ENCODE results near the gene SPG21. TPM values are rescaled to one million over a fixed set of nuclear protein-coding genes. Genes with fewer than 3 reads are reported as not detected.
"Not testable (repeated sequence)": the region's sequence is repeated elsewhere in the genome, so short reads cannot be mapped to it uniquely, and the experiment has no call there.

Gene SPG21
- 93.7 TPM for total RNA-seq
- long read RNA-seq, transcript SPG21-201 (9 exons, 1,822 nt) = major isoform, 160 of 203 reads
- long read RNA-seq, transcript SPG21-203 (9 exons, 1,613 nt) = minor isoform, 6 of 203 reads
- long read RNA-seq, partial matches to known transcripts = 10 of 203 reads
- long read RNA-seq, other reads (novel, unspliced or antisense) = 24 of 203 reads

- peak; percentile 97 for DNase-seq (ENCODE audit: low spot score)
Observed at GRCh38 chr15:64989416-64990167, at the start of gene SPG21. TSS of gene SPG21 (minus strand) at chr15:64989914. CDS start at chr15:64983569, 6,345 bp downstream.

GRCh38 chr15:65038836-65039235, 49.1 kb upstream of the SPG21 start:
- no peak for DNase-seq (ENCODE audit: low spot score)

GRCh38 chr15:65038428-65038827, 48.7 kb upstream of the SPG21 start:
- no peak for DNase-seq (ENCODE audit: low spot score)

GRCh38 chr15:65037309-65037708, 47.6 kb upstream of the SPG21 start:
- no peak for DNase-seq (ENCODE audit: low spot score)

- no peak for DNase-seq (ENCODE audit: low spot score)
Observed at GRCh38 chr15:65034719-65035118, 45.0 kb upstream of the SPG21 start.

GRCh38 chr15:65033659-65034269, 44.0 kb upstream of the SPG21 start:
- no peak for DNase-seq (ENCODE audit: low spot score)

- no peak for DNase-seq (ENCODE audit: low spot score)
Observed at GRCh38 chr15:65032801-65033537, 43.3 kb upstream of the SPG21 start.

GRCh38 chr15:65029736-65030208, 40.1 kb upstream of the SPG21 start:
- no peak for DNase-seq (ENCODE audit: low spot score)

GRCh38 chr15:65028921-65029735, 39.4 kb upstream of the SPG21 start, which contains the start of gene MTFMT:
TSS of gene MTFMT (minus strand) at chr15:65029639. CDS start at chr15:65029613, 26 bp downstream.
- peak; percentile 97 for DNase-seq (ENCODE audit: low spot score)

GRCh38 chr15:65028338-65028737, 38.6 kb upstream of the SPG21 start:
- no peak for DNase-seq (ENCODE audit: low spot score)

GRCh38 chr15:65027593-65027992, 37.9 kb upstream of the SPG21 start:
- no peak for DNase-seq (ENCODE audit: low spot score)

GRCh38 chr15:65026756-65027155, 37.0 kb upstream of the SPG21 start:
- DNase-seq (ENCODE audit: low spot score) = no peak

GRCh38 chr15:65021488-65021887, 31.8 kb upstream of the SPG21 start:
- no peak for DNase-seq (ENCODE audit: low spot score)

- no peak for DNase-seq (ENCODE audit: low spot score)
Observed at GRCh38 chr15:65020419-65020818, 30.7 kb upstream of the SPG21 start.

- DNase-seq (ENCODE audit: low spot score) = not testable (repeated sequence)
Observed at GRCh38 chr15:65011198-65011597, 21.5 kb upstream of the SPG21 start.

GRCh38 chr15:65008983-65009382, 19.3 kb upstream of the SPG21 start:
- no peak for DNase-seq (ENCODE audit: low spot score)

- no peak for DNase-seq (ENCODE audit: low spot score)
Observed at GRCh38 chr15:65006876-65007275, 17.2 kb upstream of the SPG21 start.

- no peak for DNase-seq (ENCODE audit: low spot score)
Observed at GRCh38 chr15:65004993-65005392, 15.3 kb upstream of the SPG21 start.

GRCh38 chr15:64997745-64998375, 8.1 kb upstream of the SPG21 start:
- no peak for DNase-seq (ENCODE audit: low spot score)

- DNase-seq (ENCODE audit: low spot score) = no peak
Observed at GRCh38 chr15:64997066-64997465, 7.4 kb upstream of the SPG21 start.
